IMR-90 (cell line): ENCODE measurements around the gene HYAL3. TPM values are rescaled to one million over a fixed set of nuclear protein-coding genes. Genes with fewer than 3 reads are reported as not detected.

ENCODE experiments used
- ATAC-seq: fragments of 200-7000 bp; cut with Tn5 transposase; 2 replicates; pipeline ENCODE4 v1.9.1; 2020; ENCODE audit warnings: low read depth, mild to moderate bottlenecking, moderate library complexity
- BruUV-seq: library from RNA; stranded (reverse); fragments of 400-500 nt; replicated peaks from 2 replicates; lab custom pipeline; 2021; lab: Mats Ljungman, UMichigan
- CTCF ChIA-PET: fragments of 300-600 bp; formaldehyde crosslinking; extraction: SDS; loops from one replicate; lab custom pipeline; 2021; ENCODE audit warnings: antibody characterized with exemption; lab: Yijun Ruan, JAX
- POLR2A ChIA-PET: fragments of 300-600 bp; sonication (Branson Sonifier 250); formaldehyde crosslinking; loops from one replicate; lab custom pipeline; 2022; ENCODE audit warnings: antibody characterized with exemption; ENCODE audit not compliant: unreplicated experiment; lab: Charles Lee
- DNase-seq: peaks from one replicate; pipeline ENCODE4 v3.0.0; 2013
- H2AFZ ChIP-seq: replicated peaks from 2 replicates; pipeline ENCODE3; 2013; ENCODE audit warnings: low read length, mild to moderate bottlenecking; ENCODE audit not compliant: poor library complexity
- H2AK5ac ChIP-seq: 2 replicates; pipeline ENCODE4 v1.6.1; 2013; ENCODE audit warnings: low read depth, low read length, inconsistent platforms
- H2AK9ac ChIP-seq: replicated peaks from 2 replicates; pipeline ENCODE3; 2013; ENCODE audit warnings: mild to moderate bottlenecking, low read depth, low read length, moderate library complexity; ENCODE audit not compliant: poor library complexity
- H2BK120ac ChIP-seq: 2 replicates; pipeline ENCODE4 v1.6.1; 2013; ENCODE audit warnings: low read depth, low read length, inconsistent platforms
- H2BK15ac ChIP-seq: 3 replicates; pipeline ENCODE4 v1.6.1; 2013; ENCODE audit warnings: low read depth, low read length, inconsistent platforms
- H2BK20ac ChIP-seq: 2 replicates; pipeline ENCODE4 v1.6.1; 2013; ENCODE audit warnings: low read depth, mild to moderate bottlenecking, inconsistent platforms, low read length, moderate library complexity
- H2BK5ac ChIP-seq: 2 replicates; pipeline ENCODE4 v1.6.1; 2013; ENCODE audit warnings: mild to moderate bottlenecking, low read depth, low read length, inconsistent platforms; ENCODE audit not compliant: poor library complexity, severe bottlenecking
- H3K14ac ChIP-seq: replicated peaks from 2 replicates; pipeline ENCODE4 v1.6.1; 2013; ENCODE audit warnings: low read depth, low read length, inconsistent platforms
- H3K18ac ChIP-seq: 2 replicates; pipeline ENCODE4 v1.6.1; 2013; ENCODE audit warnings: low read depth, low read length, control low read depth
- H3K23ac ChIP-seq: 2 replicates; pipeline ENCODE4 v1.6.1; 2013; ENCODE audit warnings: low read depth, low read length, inconsistent platforms
- H3K27ac ChIP-seq: 2 replicates; pipeline ENCODE4 v1.5.1; 2013; ENCODE audit warnings: mild to moderate bottlenecking, control low read depth, low read length; ENCODE audit not compliant: insufficient read depth
- H3K27me3 ChIP-seq: 2 replicates; pipeline ENCODE4 v1.6.1; 2013; ENCODE audit warnings: low read length; ENCODE audit not compliant: control insufficient read depth, insufficient read depth
- H3K36me3 ChIP-seq: 2 replicates; pipeline ENCODE4 v1.6.1; 2013; ENCODE audit warnings: low read length, mixed read lengths; ENCODE audit not compliant: control insufficient read depth, insufficient read depth
- H3K4ac ChIP-seq: 2 replicates; pipeline ENCODE4 v1.6.1; 2013; ENCODE audit warnings: low read depth, low read length, inconsistent platforms
- H3K4me1 ChIP-seq: 2 replicates; pipeline ENCODE4 v1.6.1; 2013; ENCODE audit warnings: low read length, mixed read lengths; ENCODE audit not compliant: control insufficient read depth, insufficient read depth
- H3K4me2 ChIP-seq: 2 replicates; pipeline ENCODE4 v1.6.1; 2013; ENCODE audit warnings: low read depth, mild to moderate bottlenecking, control low read depth, low read length, moderate library complexity
- H3K4me3 ChIP-seq: 2 replicates; pipeline ENCODE4 v1.5.1; 2013; ENCODE audit warnings: low read depth, mild to moderate bottlenecking, control low read depth, low read length, moderate library complexity; ENCODE audit not compliant: insufficient read depth
- H3K56ac ChIP-seq: 2 replicates; pipeline ENCODE4 v1.6.1; 2013; ENCODE audit warnings: low read length, inconsistent platforms; ENCODE audit not compliant: insufficient read depth; ENCODE audit errors: extremely low read depth
- H3K79me1 ChIP-seq, 2 experiments: 2 replicates each; pipeline ENCODE4 v1.6.1; 2013; ENCODE audit warnings: low read length in 2 of 2, inconsistent platforms in 1 of 2, low read depth in 1 of 2
- H3K9ac ChIP-seq: 2 replicates; pipeline ENCODE4 v1.6.1; 2013; ENCODE audit warnings: low read depth, low read length, control low read depth
- H3K9me1 ChIP-seq: 2 replicates; pipeline ENCODE4 v1.6.1; 2013; ENCODE audit warnings: low read length, inconsistent platforms; ENCODE audit not compliant: insufficient read depth
- H3K9me3 ChIP-seq: 2 replicates; pipeline ENCODE4 v1.6.1; 2013; ENCODE audit warnings: low read length; ENCODE audit not compliant: control insufficient read depth, insufficient read depth
- H4K20me1 ChIP-seq: 2 replicates; pipeline ENCODE4 v1.6.1; 2013; ENCODE audit warnings: low read length, inconsistent platforms; ENCODE audit not compliant: insufficient read depth
- H4K5ac ChIP-seq: 2 replicates; pipeline ENCODE4 v1.6.1; 2013; ENCODE audit warnings: mild to moderate bottlenecking, low read depth, low read length, control low read depth
- H4K8ac ChIP-seq, 2 experiments: 2 replicates each; pipeline ENCODE4 v1.6.1; 2013; ENCODE audit warnings: low read depth in 2 of 2, low read length in 2 of 2, control low read depth in 1 of 2, inconsistent platforms in 1 of 2
- H4K91ac ChIP-seq: 2 replicates; pipeline ENCODE4 v1.6.1; 2013; ENCODE audit warnings: low read depth, low read length, inconsistent platforms; ENCODE audit not compliant: insufficient read depth
- MXI1 ChIP-seq: IDR thresholded peaks from 2 replicates; pipeline ENCODE4 v1.6.1; 2012; ENCODE audit warnings: low read depth, mild to moderate bottlenecking, low read length, moderate library complexity, borderline replicate concordance
- WGBS, 2 experiments: methylation state at CpG; one replicate each; pipeline versions ENCODE4 v1.1.5 to v1.1.7; 2013; ENCODE audit warnings: missing lambda C conversion rate in 2 of 2; ENCODE audit not compliant: insufficient read length in 1 of 2; ENCODE audit errors: extremely low coverage in 2 of 2; 5-methylcytosine and 5-hydroxymethylcytosine counted together
- dilution Hi-C: fragments of 300-500 bp; cut with HindIII; formaldehyde crosslinking; loops from one replicate; pipeline ENCODE4 v1.14.3; 2018; ENCODE audit warnings: low sequenced_read_pairs; ENCODE audit not compliant: unreplicated experiment
- in situ Hi-C: fragments of 300-500 bp; cut with MboI; formaldehyde crosslinking; loops from 3 replicates; pipeline ENCODE4 v1.14.3; 2019; ENCODE audit warnings: low sequenced_read_pairs, inconsistent platforms, mixed read lengths
- intact Hi-C: fragments of 100-400 bp; cut with micrococcal nuclease; formaldehyde crosslinking; loops from 2 replicates; pipeline ENCODE4 v1.10.0; 2022
- polyA plus RNA-seq, 3 experiments: library from polyadenylated mRNA; depleted of rRNA; stranded (reverse); fragments of >200 nt; gene quantifications; 2 replicates each; pipeline ENCODE4 v1.2.3, GENCODE V29; 2012; ENCODE audit warnings: low replicate concordance in 1 of 3
- total RNA-seq: library from RNA; depleted of rRNA; stranded (reverse); fragments of >200 nt; gene quantifications from 2 replicates; pipeline ENCODE4 v1.2.3, GENCODE V29; 2012

The HYAL3 gene
- total and polyA plus RNA-seq, 2 of the 4 experiments (the other 2 are of a cell fraction), result 2.7 to 5.7 TPM

- peak overlapping the region; percentile 49 for H3K27ac ChIP-seq
- intact Hi-C loops (loop anchor here (1.0 to 5.0 kb wide), 2 partner anchors 14 to 63 kb away; partner anchors contain the start of gene HYAL2), dilution Hi-C loops (no loop called here), in situ Hi-C loops (no loop called here)
- H2AFZ ChIP-seq, result peak overlapping the region; percentile 89
- H3K18ac ChIP-seq, result no peak overlapping the region
- 0 out of 2 replicates have a peak overlapping the region, but pooled peaks have one; percentile 67 for H3K4ac ChIP-seq
- no peaks in the 10 kb centered on the region for H3K9me3 ChIP-seq
- no peak overlapping the region for H2BK20ac ChIP-seq
- CTCF ChIA-PET, result interaction anchor here (1.0 to 1.6 kb wide), 4 partner anchors 11 to 74 kb away, joined by 3 to 7 read pairs (median 4); no protein-coding TSS in a partner anchor
- H4K8ac ChIP-seq, result peak overlapping the region; percentile 49 to 81; a peak in 2 of 4 replicates
- no peak overlapping the region for H3K4me3 ChIP-seq
- no peak overlapping the region for H4K5ac ChIP-seq
- H2AK9ac ChIP-seq, result peak overlapping the region; percentile 99
- H3K36me3 ChIP-seq, result peaks cover 31% of the 10 kb centered on the region
- peaks cover 9% of the 10 kb centered on the region; the same call in 1 of the 2 replicates for H3K9me1 ChIP-seq
- no TSS peak for BruUV-seq
- DNase-seq (no peak), ATAC-seq (no peak)
- peak overlapping the region; percentile 59 for H2AK5ac ChIP-seq
- no peak overlapping the region for H3K56ac ChIP-seq
- no peak overlapping the region for H3K14ac ChIP-seq
- H3K4me2 ChIP-seq, result peak overlapping the region; percentile 34; the same call in 1 of the 2 replicates
- H3K4me1 ChIP-seq, result peaks cover 26% of the 10 kb centered on the region
- no peak overlapping the region for H2BK120ac ChIP-seq
- no peak for TF ChIP-seq MXI1
- peak overlapping the region; percentile 38 for H4K91ac ChIP-seq
- peaks cover 15 to 66% of the 10 kb centered on the region in 2 experiments for H3K79me1 ChIP-seq
- H4K20me1 ChIP-seq, result peaks cover 20% of the 10 kb centered on the region; the same call in 1 of the 2 replicates
- WGBS, 2 experiments, result 79% methylated on average over 11 of the region's 18 CpGs; no CpG with 5 or more reads in 1 of the 2 experiments
- H3K23ac ChIP-seq, result no peak overlapping the region
- no peak overlapping the region for H2BK15ac ChIP-seq
- H3K9ac ChIP-seq, result peak overlapping the region; percentile 19; the same call in 1 of the 2 replicates
- H2BK5ac ChIP-seq, result peak overlapping the region; percentile 44
- POLR2A ChIA-PET, result no interaction called here
- H3K27me3 ChIP-seq, result no peaks in the 10 kb centered on the region
Observed at GRCh38 chr3:50259432-50260026, 39.7 kb downstream of the HYAL3 start.
